Body of pancreas (tissue), 4 donors: ENCODE data around the gene KCTD21.

Experiments used
- CTCF ChIP-seq, 7 experiments: fragments of 450-650 bp in 4 of 7; fragments of 200-600 bp in 3 of 7; sonication (generic) in 3 of 7; IDR thresholded peaks; one replicate each; pipeline ENCODE4 v1.5.1; 2016 to 2019; ENCODE audit warnings: antibody characterized with exemption in 7 of 7
- POLR2A ChIP-seq, 3 donors: fragments of 450-650 bp; IDR thresholded peaks; one replicate each; pipeline ENCODE4 v1.6.1; 2016; ENCODE audit warnings: antibody characterized with exemption in 3 of 3, mild to moderate bottlenecking in 2 of 3

GRCh38 chr11:78170413-78170812 lies 18.0 kb downstream of the KCTD21 start:
- TF ChIP-seq CTCF (IDR thresholded peaks at IDR 0.05) (no peak), POLR2A (IDR thresholded peaks at IDR 0.05) (no peak)
